K562 (cell line): ENCODE measurements around the gene CTSW. TPM values are rescaled to one million over a fixed set of nuclear protein-coding genes. Genes with fewer than 3 reads are reported as not detected.

Experiments
- CBX5 ChIP-seq: IDR thresholded peaks from 2 replicates; pipeline ENCODE4 v1.6.1; 2014; ENCODE audit warnings: low read depth, borderline replicate concordance
- CEBPG ChIP-seq, 3 experiments: fragments of 200-800 bp in 1 of 3; sonication (Bioruptor generic) in 1 of 3; sonication (generic) in 1 of 3; formaldehyde crosslinking in 1 of 3; IDR thresholded peaks in 2 of 3; conservative IDR thresholded peaks in 1 of 3; 2 replicates each; pipeline versions ENCODE4 v1.6.1 to v1.8.0; 2016 to 2022; ENCODE audit warnings: missing compliant biosample characterization in 2 of 3, missing genetic modification characterization in 2 of 3, mild to moderate bottlenecking in 1 of 3, missing genetic modification reagents in 1 of 3
- POLR2A ChIP-seq: fragments of 450-650 bp; conservative IDR thresholded peaks from 2 replicates; pipeline ENCODE4 v1.6.1; 2016
- POLR2G ChIP-seq: fragments of 200-400 bp; formaldehyde crosslinking; IDR thresholded peaks from 2 replicates; pipeline ENCODE4 v1.6.1; 2017; ENCODE audit warnings: low read depth, mild to moderate bottlenecking, antibody characterized with exemption, low read length, moderate library complexity
- RB1 ChIP-seq: fragments of 450-650 bp; IDR thresholded peaks from 2 replicates; pipeline ENCODE4 v1.6.1; 2017; ENCODE audit warnings: low read depth, mild to moderate bottlenecking
- RBFOX2 ChIP-seq: fragments of 200-400 bp; formaldehyde crosslinking; IDR thresholded peaks from 2 replicates; pipeline ENCODE4 v1.6.1; 2017; ENCODE audit warnings: low read depth, mild to moderate bottlenecking, low read length, moderate library complexity
- YY1 ChIP-seq, 3 experiments: IDR thresholded peaks; 2 replicates each; pipeline ENCODE4 v1.6.1; 2011; ENCODE audit warnings: low read length in 2 of 3, mild to moderate bottlenecking in 2 of 3, moderate library complexity in 2 of 3, borderline replicate concordance in 1 of 3, control low read depth in 1 of 3, low read depth in 1 of 3; ENCODE audit not compliant: insufficient read depth in 3 of 3, insufficient replicate concordance in 2 of 3, control insufficient read depth in 1 of 3, insufficient read length in 1 of 3; ENCODE audit errors: extremely low read depth in 1 of 3
- ZNF175 ChIP-seq: fragments of 200-800 bp; sonication (Bioruptor generic); IDR thresholded peaks from 2 replicates; pipeline ENCODE4 v1.6.1; 2016; ENCODE audit warnings: low read depth, mild to moderate bottlenecking, missing genetic modification characterization, missing compliant biosample characterization
- polyA plus RNA-seq, 8 experiments: library from polyadenylated mRNA; depleted of rRNA in 4 of 8; stranded (reverse) in 5 of 8; unstranded in 3 of 8; fragments of >200 nt; fragmentation: Nextera tagmentation in 2 of 8; fragmentation: Illumina TruSeq in 1 of 8; extraction: Ambion mirVana in 2 of 8; extraction: Trizol in 1 of 8; gene quantifications; 2 replicates each; pipeline versions ENCODE4 v1.2.1 to v1.2.3, GENCODE V29; 2011 to 2014; ENCODE audit warnings: inconsistent platforms in 1 of 8, missing spikeins in 1 of 8
- total RNA-seq, 7 experiments: library from RNA; depleted of rRNA in 6 of 7; stranded (reverse); fragments of >200 nt in 6 of 7; fragmentation: Illumina TruSeq in 2 of 7; extraction: Trizol in 2 of 7; gene quantifications; 2 replicates each; pipeline versions ENCODE4 v1.2.1 to v1.2.3, GENCODE V29; 2011 to 2021; ENCODE audit warnings: low replicate concordance in 1 of 7
- TF ChIP-seq, protein P1 (sequence below): fragments of 250-450 bp; sonication (Bioruptor Pico); IDR thresholded peaks from 2 replicates; pipeline ENCODE4 v1.4.0; 2020; ENCODE audit warnings: mild to moderate bottlenecking, moderate library complexity
- TF ChIP-seq, protein P2 (sequence below): sonication (generic); IDR thresholded peaks from 2 replicates; pipeline ENCODE4 v1.6.1; 2016
- TF ChIP-seq, protein P3 (sequence below): sonication (generic); formaldehyde crosslinking; IDR thresholded peaks from 2 replicates; pipeline ENCODE4 v1.8.1; 2023; ENCODE audit warnings: mild to moderate bottlenecking, missing genetic modification reagents
- TF ChIP-seq, protein P4 (sequence below): fragments of 250-450 bp; sonication (Bioruptor Pico); IDR thresholded peaks from 2 replicates; pipeline ENCODE4 v1.9.0; 2021; ENCODE audit warnings: mild to moderate bottlenecking
- TF ChIP-seq, protein P5 (sequence below): sonication (generic); formaldehyde crosslinking; IDR thresholded peaks from 2 replicates; pipeline ENCODE4 v1.8.0; 2022; ENCODE audit warnings: missing genetic modification reagents, mild to moderate bottlenecking, borderline replicate concordance
- TF ChIP-seq, protein P6 (sequence below): fragments of 450-650 bp; conservative IDR thresholded peaks from 2 replicates; pipeline ENCODE4 v1.6.1; 2016; ENCODE audit warnings: missing genetic modification characterization, low read depth, mild to moderate bottlenecking, missing compliant biosample characterization, moderate library complexity
- TF ChIP-seq, protein P7 (sequence below): fragments of 250-450 bp; sonication (Bioruptor Pico); IDR thresholded peaks from 2 replicates; pipeline ENCODE4 v1.4.0; 2020

The CTSW gene
- total and polyA plus RNA-seq, 9 of the 15 experiments (the other 6 are each of a cell fraction or from before 2014, with no cell fraction given), result 0.04 TPM; not detected in 8

DNA sequence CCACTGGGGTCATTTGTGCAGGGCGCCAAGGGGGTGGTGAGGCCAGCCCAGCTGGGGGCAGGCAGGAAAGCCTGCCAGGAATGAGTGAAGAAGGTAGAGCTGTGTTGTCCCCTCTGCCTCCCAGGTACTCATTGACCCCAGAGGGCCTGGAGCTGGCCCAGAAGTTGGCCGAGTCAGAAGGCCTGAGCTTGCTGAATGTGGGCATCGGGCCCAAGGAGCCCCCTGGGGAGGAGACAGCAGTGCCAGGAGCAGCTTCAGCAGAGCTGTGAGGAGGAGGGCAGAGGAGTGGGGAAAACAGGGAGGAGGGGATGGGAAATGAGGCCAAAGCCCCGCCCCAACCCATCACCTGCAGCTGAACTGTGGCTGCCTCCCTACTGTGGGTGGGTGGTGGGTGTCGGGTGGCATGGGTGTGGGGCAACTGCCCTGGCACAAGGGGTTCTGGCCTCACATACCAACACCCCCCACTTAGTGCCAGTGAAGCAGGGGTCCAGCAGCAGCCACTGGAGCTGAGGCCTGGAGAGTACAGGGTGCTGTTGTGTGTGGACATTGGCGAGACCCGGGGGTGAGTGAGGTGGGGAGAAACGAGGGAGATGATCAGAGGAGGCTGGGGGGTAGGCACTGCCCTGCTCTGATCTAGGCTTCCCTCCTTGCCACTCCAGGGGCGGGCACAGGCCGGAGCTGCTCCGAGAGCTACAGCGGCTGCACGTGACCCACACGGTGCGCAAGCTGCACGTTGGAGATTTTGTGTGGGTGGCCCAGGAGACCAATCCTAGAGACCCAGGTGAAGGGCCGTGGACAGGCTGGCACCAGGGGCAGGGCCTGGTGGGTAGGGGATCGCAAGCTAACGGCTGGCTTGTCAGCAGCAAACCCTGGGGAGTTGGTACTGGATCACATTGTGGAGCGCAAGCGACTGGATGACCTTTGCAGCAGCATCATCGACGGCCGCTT lies 16.4 kb upstream of the CTSW start (continued):
- no peak for TF ChIP-seq YY1 (IDR thresholded peaks at IDR 0.05; ENCODE audit: borderline replicate concordance in 1 of 3, control insufficient read depth in 1 of 3, extremely low read depth in 1 of 3, insufficient read depth in 3 of 3, insufficient read length in 1 of 3, insufficient replicate concordance in 2 of 3, low read depth in 1 of 3, low read length in 2 of 3)
- TF ChIP-seq, protein P1, sequence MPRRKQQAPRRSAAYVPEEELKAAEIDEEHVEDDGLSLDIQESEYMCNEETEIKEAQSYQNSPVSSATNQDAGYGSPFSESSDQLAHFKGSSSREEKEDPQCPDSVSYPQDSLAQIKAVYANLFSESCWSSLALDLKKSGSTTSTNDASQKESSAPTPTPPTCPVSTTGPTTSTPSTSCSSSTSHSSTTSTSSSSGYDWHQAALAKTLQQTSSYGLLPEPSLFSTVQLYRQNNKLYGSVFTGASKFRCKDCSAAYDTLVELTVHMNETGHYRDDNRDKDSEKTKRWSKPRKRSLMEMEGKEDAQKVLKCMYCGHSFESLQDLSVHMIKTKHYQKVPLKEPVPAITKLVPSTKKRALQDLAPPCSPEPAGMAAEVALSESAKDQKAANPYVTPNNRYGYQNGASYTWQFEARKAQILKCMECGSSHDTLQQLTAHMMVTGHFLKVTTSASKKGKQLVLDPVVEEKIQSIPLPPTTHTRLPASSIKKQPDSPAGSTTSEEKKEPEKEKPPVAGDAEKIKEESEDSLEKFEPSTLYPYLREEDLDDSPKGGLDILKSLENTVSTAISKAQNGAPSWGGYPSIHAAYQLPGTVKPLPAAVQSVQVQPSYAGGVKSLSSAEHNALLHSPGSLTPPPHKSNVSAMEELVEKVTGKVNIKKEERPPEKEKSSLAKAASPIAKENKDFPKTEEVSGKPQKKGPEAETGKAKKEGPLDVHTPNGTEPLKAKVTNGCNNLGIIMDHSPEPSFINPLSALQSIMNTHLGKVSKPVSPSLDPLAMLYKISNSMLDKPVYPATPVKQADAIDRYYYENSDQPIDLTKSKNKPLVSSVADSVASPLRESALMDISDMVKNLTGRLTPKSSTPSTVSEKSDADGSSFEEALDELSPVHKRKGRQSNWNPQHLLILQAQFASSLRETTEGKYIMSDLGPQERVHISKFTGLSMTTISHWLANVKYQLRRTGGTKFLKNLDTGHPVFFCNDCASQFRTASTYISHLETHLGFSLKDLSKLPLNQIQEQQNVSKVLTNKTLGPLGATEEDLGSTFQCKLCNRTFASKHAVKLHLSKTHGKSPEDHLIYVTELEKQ (CRISPR knock-in tag), result no peak
- TF ChIP-seq CBX5, result no peak
- peak; percentile 56; the same call in 1 of the 2 replicates for TF ChIP-seq POLR2G
- TF ChIP-seq, protein P2, sequence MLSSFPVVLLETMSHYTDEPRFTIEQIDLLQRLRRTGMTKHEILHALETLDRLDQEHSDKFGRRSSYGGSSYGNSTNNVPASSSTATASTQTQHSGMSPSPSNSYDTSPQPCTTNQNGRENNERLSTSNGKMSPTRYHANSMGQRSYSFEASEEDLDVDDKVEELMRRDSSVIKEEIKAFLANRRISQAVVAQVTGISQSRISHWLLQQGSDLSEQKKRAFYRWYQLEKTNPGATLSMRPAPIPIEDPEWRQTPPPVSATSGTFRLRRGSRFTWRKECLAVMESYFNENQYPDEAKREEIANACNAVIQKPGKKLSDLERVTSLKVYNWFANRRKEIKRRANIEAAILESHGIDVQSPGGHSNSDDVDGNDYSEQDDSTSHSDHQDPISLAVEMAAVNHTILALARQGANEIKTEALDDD, result no peak
- TF ChIP-seq, protein P3, sequence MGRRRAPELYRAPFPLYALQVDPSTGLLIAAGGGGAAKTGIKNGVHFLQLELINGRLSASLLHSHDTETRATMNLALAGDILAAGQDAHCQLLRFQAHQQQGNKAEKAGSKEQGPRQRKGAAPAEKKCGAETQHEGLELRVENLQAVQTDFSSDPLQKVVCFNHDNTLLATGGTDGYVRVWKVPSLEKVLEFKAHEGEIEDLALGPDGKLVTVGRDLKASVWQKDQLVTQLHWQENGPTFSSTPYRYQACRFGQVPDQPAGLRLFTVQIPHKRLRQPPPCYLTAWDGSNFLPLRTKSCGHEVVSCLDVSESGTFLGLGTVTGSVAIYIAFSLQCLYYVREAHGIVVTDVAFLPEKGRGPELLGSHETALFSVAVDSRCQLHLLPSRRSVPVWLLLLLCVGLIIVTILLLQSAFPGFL, result no peak
- no peak for TF ChIP-seq CEBPG (CRISPR knock-in tag; IDR thresholded peaks at IDR 0.05)
- TF ChIP-seq CEBPG (tag; conservative IDR thresholded peaks at IDR 0.05 in 1 of 2, IDR thresholded peaks at IDR 0.05 in 1 of 2), result no peak
- TF ChIP-seq, protein P4, sequence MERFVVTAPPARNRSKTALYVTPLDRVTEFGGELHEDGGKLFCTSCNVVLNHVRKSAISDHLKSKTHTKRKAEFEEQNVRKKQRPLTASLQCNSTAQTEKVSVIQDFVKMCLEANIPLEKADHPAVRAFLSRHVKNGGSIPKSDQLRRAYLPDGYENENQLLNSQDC (CRISPR knock-in tag), result no peak
- peak; percentile 32; the same call in 1 of the 2 replicates for TF ChIP-seq POLR2A
- TF ChIP-seq ZNF175, result no peak
- TF ChIP-seq, protein P5, sequence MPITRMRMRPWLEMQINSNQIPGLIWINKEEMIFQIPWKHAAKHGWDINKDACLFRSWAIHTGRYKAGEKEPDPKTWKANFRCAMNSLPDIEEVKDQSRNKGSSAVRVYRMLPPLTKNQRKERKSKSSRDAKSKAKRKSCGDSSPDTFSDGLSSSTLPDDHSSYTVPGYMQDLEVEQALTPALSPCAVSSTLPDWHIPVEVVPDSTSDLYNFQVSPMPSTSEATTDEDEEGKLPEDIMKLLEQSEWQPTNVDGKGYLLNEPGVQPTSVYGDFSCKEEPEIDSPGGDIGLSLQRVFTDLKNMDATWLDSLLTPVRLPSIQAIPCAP (CRISPR knock-in tag), result no peak
- TF ChIP-seq, protein P6, sequence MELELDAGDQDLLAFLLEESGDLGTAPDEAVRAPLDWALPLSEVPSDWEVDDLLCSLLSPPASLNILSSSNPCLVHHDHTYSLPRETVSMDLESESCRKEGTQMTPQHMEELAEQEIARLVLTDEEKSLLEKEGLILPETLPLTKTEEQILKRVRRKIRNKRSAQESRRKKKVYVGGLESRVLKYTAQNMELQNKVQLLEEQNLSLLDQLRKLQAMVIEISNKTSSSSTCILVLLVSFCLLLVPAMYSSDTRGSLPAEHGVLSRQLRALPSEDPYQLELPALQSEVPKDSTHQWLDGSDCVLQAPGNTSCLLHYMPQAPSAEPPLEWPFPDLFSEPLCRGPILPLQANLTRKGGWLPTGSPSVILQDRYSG (tag), result no peak
- TF ChIP-seq, protein P7, sequence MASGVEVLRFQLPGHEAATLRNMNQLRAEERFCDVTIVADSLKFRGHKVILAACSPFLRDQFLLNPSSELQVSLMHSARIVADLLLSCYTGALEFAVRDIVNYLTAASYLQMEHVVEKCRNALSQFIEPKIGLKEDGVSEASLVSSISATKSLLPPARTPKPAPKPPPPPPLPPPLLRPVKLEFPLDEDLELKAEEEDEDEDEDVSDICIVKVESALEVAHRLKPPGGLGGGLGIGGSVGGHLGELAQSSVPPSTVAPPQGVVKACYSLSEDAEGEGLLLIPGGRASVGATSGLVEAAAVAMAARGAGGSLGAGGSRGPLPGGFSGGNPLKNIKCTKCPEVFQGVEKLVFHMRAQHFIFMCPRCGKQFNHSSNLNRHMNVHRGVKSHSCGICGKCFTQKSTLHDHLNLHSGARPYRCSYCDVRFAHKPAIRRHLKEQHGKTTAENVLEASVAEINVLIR, result no peak
- no peak for TF ChIP-seq RB1
- TF ChIP-seq RBFOX2, result peak; percentile 72
